OCI-LY3 (cell line): ENCODE measurements around the gene PLD1.

ENCODE experiments used
- H2AFZ ChIP-seq: fragments of 200-600, 300-600 bp; shearing (Covaris generic); 2 replicates; pipeline ENCODE4 v1.6.0; 2014; ENCODE audit warnings: antibody characterized with exemption, low read depth, low read length
- H3K27ac ChIP-seq: fragments of 200-600, 300-600 bp; sonication (generic); 2 replicates; pipeline ENCODE4 v1.5.1; 2014; ENCODE audit warnings: mild to moderate bottlenecking, low read length, moderate library complexity, mixed read lengths
- H3K27me3 ChIP-seq: fragments of 200-600, 300-600 bp; sonication (generic); 2 replicates; pipeline ENCODE4 v1.6.1; 2014; ENCODE audit warnings: low read depth, low read length, mixed read lengths
- H3K36me3 ChIP-seq: fragments of 200-600, 300-600 bp; sonication (generic); replicated peaks from 2 replicates; pipeline ENCODE3; 2014; ENCODE audit warnings: low read depth, low read length, mixed read lengths
- H3K4me1 ChIP-seq: fragments of 300-600, 200-600 bp; sonication (generic); 2 replicates; pipeline ENCODE4 v1.6.1; 2014; ENCODE audit warnings: low read length, mixed read lengths
- H3K4me2 ChIP-seq: fragments of 200-600, 300-600 bp; sonication (generic); 2 replicates; pipeline ENCODE4 v1.6.1; 2014; ENCODE audit warnings: low read length, mixed read lengths
- H3K4me3 ChIP-seq: fragments of 300-600, 200-600 bp; sonication (generic); 2 replicates; pipeline ENCODE4 v1.5.1; 2014; ENCODE audit warnings: antibody characterized with exemption, mild to moderate bottlenecking, low read length, moderate library complexity
- H3K79me2 ChIP-seq: fragments of 300-600, 200-600 bp; shearing (Covaris generic); 2 replicates; pipeline ENCODE4 v1.6.1; 2014; ENCODE audit warnings: mild to moderate bottlenecking, low read length, mixed read lengths
- H3K9ac ChIP-seq: fragments of 300-600, 200-600 bp; shearing (Covaris generic); 2 replicates; pipeline ENCODE4 v1.6.0; 2014; ENCODE audit warnings: mild to moderate bottlenecking, low read length, moderate library complexity
- H3K9me3 ChIP-seq: fragments of 200-600, 300-600 bp; shearing (Covaris generic); 2 replicates; pipeline ENCODE4 v1.6.1; 2014; ENCODE audit warnings: low read length, mixed read lengths; ENCODE audit not compliant: insufficient read depth
- H4K20me1 ChIP-seq: fragments of 200-600, 300-600 bp; sonication (generic); 2 replicates; pipeline ENCODE4 v1.6.1; 2016; ENCODE audit warnings: low read length, mixed read lengths; ENCODE audit not compliant: insufficient read depth
- CTCF ChIP-seq: fragments of 200-600, 300-600 bp; sonication (generic); IDR thresholded peaks from 2 replicates; pipeline ENCODE4 v1.5.1; 2014; ENCODE audit warnings: antibody characterized with exemption, low read length, low read depth
- EZH2phosphoT487 ChIP-seq: fragments of 200-600 bp; shearing (Covaris generic); IDR thresholded peaks from 2 replicates; pipeline ENCODE4 v1.6.1; 2018; ENCODE audit warnings: antibody characterized with exemption, mixed run types, low read depth

The PLD1 gene

GRCh38 chr3:171687581-171687980 is 122.7 kb downstream of the PLD1 start:
- Histone ChIP-seq H3K27ac (no peak overlapping the region), H3K27me3 (peaks cover 3% of the 10 kb centered on the region; the same call in 1 of the 2 replicates), H3K36me3 (no peaks in the 10 kb centered on the region), H3K4me1 (peaks cover 12% of the 10 kb centered on the region), H4K20me1 (no peaks in the 10 kb centered on the region), H3K79me2 (no peaks in the 10 kb centered on the region), H3K9me3 (no peaks in the 10 kb centered on the region), H2AFZ (no peak overlapping the region), H3K4me3 (no peak overlapping the region), H3K9ac (no peak overlapping the region), H3K4me2 (no peak overlapping the region)
- TF ChIP-seq EZH2phosphoT487: no peak
- TF ChIP-seq CTCF: no peak

- TF ChIP-seq CTCF (no peak), EZH2phosphoT487 (no peak)
- Histone ChIP-seq H3K27ac (no peak overlapping the region), H3K27me3 (peaks cover 3% of the 10 kb centered on the region; the same call in 1 of the 2 replicates), H3K4me3 (no peak overlapping the region), H3K9ac (no peak overlapping the region), H3K4me1 (peaks cover 12% of the 10 kb centered on the region), H4K20me1 (no peaks in the 10 kb centered on the region), H3K79me2 (no peaks in the 10 kb centered on the region), H3K4me2 (no peak overlapping the region), H2AFZ (no peak overlapping the region), H3K9me3 (no peaks in the 10 kb centered on the region), H3K36me3 (no peaks in the 10 kb centered on the region)
These were observed 123.2 kb downstream of the PLD1 start for GRCh38 chr3:171687064-171687463.

GRCh38 chr3:171685116-171685895 is 125.0 kb downstream of the PLD1 start:
- no peak for TF ChIP-seq CTCF
- TF ChIP-seq EZH2phosphoT487: no peak
- Histone ChIP-seq H3K9me3 (no peaks in the 10 kb centered on the region), H3K4me2 (no peak overlapping the region), H3K4me3 (no peak overlapping the region), H3K9ac (no peak overlapping the region), H3K27ac (no peak overlapping the region), H3K36me3 (no peaks in the 10 kb centered on the region), H4K20me1 (no peaks in the 10 kb centered on the region), H3K27me3 (peaks cover 3% of the 10 kb centered on the region; the same call in 1 of the 2 replicates), H2AFZ (no peak overlapping the region), H3K79me2 (no peaks in the 10 kb centered on the region), H3K4me1 (peaks cover 7% of the 10 kb centered on the region)

- no peaks in the 10 kb centered on the region for H3K9me3 ChIP-seq
- no peaks in the 10 kb centered on the region for H3K4me1 ChIP-seq
- H3K27me3 ChIP-seq: peaks cover 3% of the 10 kb centered on the region; the same call in 1 of the 2 replicates
- no peak overlapping the region for H3K4me2 ChIP-seq
- no peak for TF ChIP-seq CTCF
- TF ChIP-seq EZH2phosphoT487: no peak
- no peak overlapping the region for H3K27ac ChIP-seq
- no peaks in the 10 kb centered on the region for H4K20me1 ChIP-seq
- no peaks in the 10 kb centered on the region for H3K79me2 ChIP-seq
- no peak overlapping the region for H2AFZ ChIP-seq
- H3K36me3 ChIP-seq: no peaks in the 10 kb centered on the region
- no peak overlapping the region for H3K9ac ChIP-seq
- H3K4me3 ChIP-seq: no peak overlapping the region
These were observed 126.1 kb downstream of the PLD1 start for GRCh38 chr3:171684221-171684620.
